Sigmoid colon (tissue), 7 donors: ENCODE results near the gene MYLK. TPM values are rescaled to one million over a fixed set of nuclear protein-coding genes. Genes with fewer than 3 reads are reported as not detected.

Experiments
- DNase-seq: peaks from one replicate; pipeline ENCODE4 v3.0.0-alpha.2; 2019
- H3K27ac ChIP-seq, 4 donors: fragments of 200-600 bp; sonication (generic); one replicate each; pipeline ENCODE4 v1.5.1; 2016 to 2019; ENCODE audit warnings: mild to moderate bottlenecking in 1 of 4
- H3K27me3 ChIP-seq, 3 donors: fragments of 200-600 bp; sonication (generic); one replicate each; pipeline ENCODE4 v1.5.1; 2019; ENCODE audit warnings: mild to moderate bottlenecking in 1 of 3
- H3K36me3 ChIP-seq, 4 donors: fragments of 200-600 bp; sonication (generic); one replicate each; pipeline ENCODE4 v1.5.1; 2016 to 2019
- H3K4me1 ChIP-seq, 4 donors: fragments of 200-600 bp; sonication (generic); one replicate each; pipeline ENCODE4 v1.5.1; 2017 to 2019
- H3K4me3 ChIP-seq, 4 donors: fragments of 200-600 bp; sonication (generic); one replicate each; pipeline ENCODE4 v1.5.1; 2017 to 2019; ENCODE audit warnings: mild to moderate bottlenecking in 2 of 4, moderate library complexity in 1 of 4
- H3K9me3 ChIP-seq, 4 donors: fragments of 200-600 bp in 3 of 4; sonication (generic) in 3 of 4; one replicate each; pipeline versions ENCODE4 v1.5.1 to v1.6.1; 2013 to 2019
- EP300 ChIP-seq, 4 donors: sonication (generic); formaldehyde crosslinking; IDR thresholded peaks; one replicate each; pipeline ENCODE4 v1.6.1; 2017; ENCODE audit warnings: antibody characterized with exemption in 4 of 4
- POLR2A ChIP-seq, 2 donors: fragments of 450-650 bp; IDR thresholded peaks; one replicate each; pipeline ENCODE4 v1.6.1; 2016; ENCODE audit warnings: antibody characterized with exemption in 2 of 2, mild to moderate bottlenecking in 2 of 2, moderate library complexity in 2 of 2
- POLR2AphosphoS5 ChIP-seq, 4 donors: sonication (generic); formaldehyde crosslinking; IDR thresholded peaks; one replicate each; pipeline ENCODE4 v1.6.1; 2017; ENCODE audit warnings: antibody characterized with exemption in 4 of 4
- WGBS, 2 donors: extraction: QIAGEN DNeasy Blood & Tissue Kit; methylation state at CpG; one replicate each; pipeline ENCODE4 v1.1.7; 2013; 5-methylcytosine and 5-hydroxymethylcytosine counted together
- intact Hi-C: fragments of 100-400 bp; cut with DNase I; formaldehyde crosslinking; loops from one replicate; pipeline ENCODE4 v1.15.1; 2023
- polyA plus RNA-seq, 3 donors: library from polyadenylated mRNA; stranded (reverse); fragments of 200-250 nt; gene quantifications; one replicate each; pipeline ENCODE4 v1.2.3, GENCODE V29; 2013
- total RNA-seq, 4 donors: library from RNA; depleted of rRNA; stranded (reverse); fragments of >200 nt; gene quantifications; one replicate each; pipeline ENCODE4 v1.1.0, GENCODE V29; 2016
- TF ChIP-seq, protein P1 (sequence below), 4 experiments: fragments of 450-650 bp in 3 of 4; fragments of 200-600 bp in 1 of 4; IDR thresholded peaks; one replicate each; pipeline ENCODE4 v1.5.1; 2016 to 2019; ENCODE audit warnings: antibody characterized with exemption in 4 of 4, mild to moderate bottlenecking in 3 of 4, moderate library complexity in 2 of 4
- donor health status: healthy with polysubstance abuse.
- donor health status: Bipolar disorder and iron deficiency.
- donor health status: healthy.

The MYLK gene
- total and polyA plus RNA-seq, 7 donors = 21.5 to 2,153 (median 1,169) TPM

DNA sequence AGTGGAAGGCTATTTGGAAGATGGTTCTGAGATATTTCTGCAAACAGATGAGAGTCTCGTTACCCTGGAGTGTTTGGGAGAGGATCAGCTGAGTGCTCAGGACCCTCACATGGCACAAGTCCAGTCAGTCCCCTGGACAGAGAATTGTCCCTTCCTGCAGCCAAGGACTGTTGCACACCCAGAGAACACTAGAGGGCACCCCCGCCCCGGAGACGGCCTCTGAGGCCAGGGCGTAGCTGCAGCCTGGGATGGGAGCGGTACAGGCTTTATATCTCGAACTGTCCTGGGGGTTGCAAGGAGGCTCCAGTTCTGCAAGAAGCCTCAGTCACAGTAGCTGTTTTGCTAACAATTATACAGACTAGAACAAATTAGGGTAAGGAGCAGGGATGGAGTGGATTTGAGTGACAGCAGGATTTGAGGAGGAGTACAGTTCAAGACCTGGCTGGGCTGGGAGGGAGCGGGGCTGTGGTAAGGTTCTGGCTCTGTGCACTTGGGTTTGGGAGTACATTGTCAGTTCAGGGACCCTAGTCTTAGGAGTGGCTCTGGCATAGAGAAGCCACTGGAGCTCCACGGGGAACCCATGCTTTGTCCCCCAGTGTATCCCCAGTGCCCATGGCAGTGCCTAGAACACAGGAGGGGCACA is 231.7 kb downstream of the MYLK start:
- Histone ChIP-seq H3K4me3 (no peak overlapping the region), H3K36me3 (peaks cover 22 to 88% (median 42%) of the 10 kb centered on the region in 4 donors), H3K4me1 (peaks cover 0 to 99% (median 92%) of the 10 kb centered on the region in 4 donors), H3K27ac (peak overlapping the region; percentile 89 to 98 (median 94)), H3K27me3 (no peaks in the 10 kb centered on the region), H3K9me3 (no peaks in the 10 kb centered on the region)
- DNase-seq = peak; percentile 91
- intact Hi-C loops = loop anchor here (2.0 to 10.0 kb wide), 3 partner anchors 50 to 232 kb away; partner anchors contain the start of gene MYLK
- 24 to 42% methylated on average over 9 of the region's 9 CpGs for WGBS, 2 donors
- TF ChIP-seq, protein P1, sequence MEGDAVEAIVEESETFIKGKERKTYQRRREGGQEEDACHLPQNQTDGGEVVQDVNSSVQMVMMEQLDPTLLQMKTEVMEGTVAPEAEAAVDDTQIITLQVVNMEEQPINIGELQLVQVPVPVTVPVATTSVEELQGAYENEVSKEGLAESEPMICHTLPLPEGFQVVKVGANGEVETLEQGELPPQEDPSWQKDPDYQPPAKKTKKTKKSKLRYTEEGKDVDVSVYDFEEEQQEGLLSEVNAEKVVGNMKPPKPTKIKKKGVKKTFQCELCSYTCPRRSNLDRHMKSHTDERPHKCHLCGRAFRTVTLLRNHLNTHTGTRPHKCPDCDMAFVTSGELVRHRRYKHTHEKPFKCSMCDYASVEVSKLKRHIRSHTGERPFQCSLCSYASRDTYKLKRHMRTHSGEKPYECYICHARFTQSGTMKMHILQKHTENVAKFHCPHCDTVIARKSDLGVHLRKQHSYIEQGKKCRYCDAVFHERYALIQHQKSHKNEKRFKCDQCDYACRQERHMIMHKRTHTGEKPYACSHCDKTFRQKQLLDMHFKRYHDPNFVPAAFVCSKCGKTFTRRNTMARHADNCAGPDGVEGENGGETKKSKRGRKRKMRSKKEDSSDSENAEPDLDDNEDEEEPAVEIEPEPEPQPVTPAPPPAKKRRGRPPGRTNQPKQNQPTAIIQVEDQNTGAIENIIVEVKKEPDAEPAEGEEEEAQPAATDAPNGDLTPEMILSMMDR (IDR thresholded peaks at IDR 0.05) = peak in 2 of 4 experiments; percentile 79 to 86
- no peak for TF ChIP-seq EP300 (IDR thresholded peaks at IDR 0.05)
- peak in 3 of 4 donors; percentile 24 to 52 (median 43) for TF ChIP-seq POLR2AphosphoS5 (IDR thresholded peaks at IDR 0.05)

DNA sequence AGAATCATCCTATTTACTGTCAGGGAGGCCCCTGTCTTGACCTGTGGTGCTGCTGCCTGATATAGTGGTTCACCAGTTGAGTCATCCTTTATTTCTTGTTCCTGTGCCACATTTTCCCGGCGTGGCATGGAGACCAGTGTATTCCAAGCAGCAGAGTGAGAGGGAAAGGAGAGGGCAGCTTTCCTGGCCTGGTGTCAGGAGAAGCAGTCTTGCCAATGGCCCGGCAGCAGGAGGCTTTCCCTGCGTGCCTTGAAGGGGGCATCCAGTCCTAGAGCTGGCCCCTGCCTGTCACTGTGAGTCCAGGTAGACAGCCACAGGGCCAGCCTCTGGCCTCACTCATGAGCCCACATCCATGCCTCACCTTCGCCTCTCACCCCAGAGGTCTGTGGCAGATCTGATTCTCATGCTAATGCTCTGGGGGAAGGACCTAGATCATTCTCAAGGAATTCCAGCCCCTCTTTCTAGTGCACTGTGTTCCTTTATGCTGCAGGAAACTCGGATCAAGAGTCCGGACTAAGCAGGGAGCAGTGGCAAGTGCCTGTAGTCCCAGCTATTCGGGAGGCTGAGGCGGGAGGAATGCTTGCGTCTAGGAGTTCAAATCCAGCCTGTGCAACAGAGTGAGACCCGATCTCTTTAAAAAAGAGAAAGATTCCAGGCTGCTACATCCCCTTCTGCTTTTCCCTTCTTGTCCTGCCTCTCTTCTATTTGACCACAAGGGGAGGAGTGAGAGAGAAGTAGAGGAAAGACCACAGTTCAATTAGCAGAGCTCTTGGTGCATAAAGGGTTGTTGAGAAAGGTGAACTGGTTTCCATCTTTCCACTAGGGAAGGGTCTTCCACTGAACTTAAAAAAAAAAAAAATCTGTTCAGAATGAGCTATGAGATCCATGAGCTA is 232.4 kb downstream of the MYLK start:
- Histone ChIP-seq H3K4me3 (no peak overlapping the region), H3K27ac (peak overlapping the region; percentile 89 to 98 (median 94)), H3K4me1 (peaks cover 0 to 99% (median 88%) of the 10 kb centered on the region in 4 donors), H3K36me3 (peaks cover 21 to 88% (median 41%) of the 10 kb centered on the region in 4 donors), H3K27me3 (no peaks in the 10 kb centered on the region), H3K9me3 (no peaks in the 10 kb centered on the region)
- TF ChIP-seq, protein P1 (IDR thresholded peaks at IDR 0.05) = no peak
- peak in 3 of 4 donors; percentile 41 to 42 (median 41) for TF ChIP-seq POLR2AphosphoS5 (IDR thresholded peaks at IDR 0.05)
- intact Hi-C loops = loop anchor here (2.0 to 10.0 kb wide), 3 partner anchors 51 to 233 kb away; partner anchors contain the start of gene MYLK
- 86 to 88% methylated on average over 11 of the region's 11 CpGs for WGBS, 2 donors
- peak; percentile 82 for DNase-seq

DNA sequence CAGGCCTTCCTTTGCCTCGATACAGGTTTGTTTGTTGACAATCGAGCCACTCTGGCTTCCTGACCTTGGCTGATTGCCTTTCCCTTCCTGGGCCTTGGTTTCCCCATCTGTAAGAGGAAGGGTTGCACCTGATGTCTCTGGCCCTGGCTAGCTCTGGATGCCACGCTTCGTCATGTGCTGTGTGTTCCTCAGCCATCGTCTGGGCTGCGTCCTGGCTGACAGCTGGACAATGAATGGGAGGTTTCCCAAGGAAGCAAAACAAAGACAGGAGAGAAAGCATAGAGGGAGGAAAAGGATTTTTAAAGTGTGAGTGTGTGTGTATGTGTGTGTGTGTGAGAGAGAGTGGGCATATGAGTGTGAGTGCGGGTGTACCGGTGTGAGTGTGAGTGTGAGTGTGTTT is 234.0 kb downstream of the MYLK start:
- no peak overlapping the region for H3K4me3 ChIP-seq
- H3K27ac ChIP-seq = peak overlapping the region; percentile 89 to 98 (median 94)
- no peak for TF ChIP-seq POLR2A (IDR thresholded peaks at IDR 0.05)
- TF ChIP-seq POLR2AphosphoS5 (IDR thresholded peaks at IDR 0.05) = peak; percentile 68 to 84 (median 74)
- TF ChIP-seq, protein P1 (IDR thresholded peaks at IDR 0.05) = no peak
- peak in 2 of 4 donors; percentile 60 to 77 for TF ChIP-seq EP300 (IDR thresholded peaks at IDR 0.05)
- H3K9me3 ChIP-seq = no peaks in the 10 kb centered on the region
- intact Hi-C loops = loop anchor here (10.0 kb wide), 1 partner anchor 235 kb away; the partner anchor contains the start of gene MYLK
- DNase-seq = peak; percentile 84
- WGBS, 2 donors = 90% methylated on average over 8 of the region's 8 CpGs
- no peaks in the 10 kb centered on the region for H3K27me3 ChIP-seq
- H3K36me3 ChIP-seq = peaks cover 16 to 88% (median 44%) of the 10 kb centered on the region in 4 donors
- peaks cover 0 to 99% (median 84%) of the 10 kb centered on the region in 4 donors for H3K4me1 ChIP-seq

DNA sequence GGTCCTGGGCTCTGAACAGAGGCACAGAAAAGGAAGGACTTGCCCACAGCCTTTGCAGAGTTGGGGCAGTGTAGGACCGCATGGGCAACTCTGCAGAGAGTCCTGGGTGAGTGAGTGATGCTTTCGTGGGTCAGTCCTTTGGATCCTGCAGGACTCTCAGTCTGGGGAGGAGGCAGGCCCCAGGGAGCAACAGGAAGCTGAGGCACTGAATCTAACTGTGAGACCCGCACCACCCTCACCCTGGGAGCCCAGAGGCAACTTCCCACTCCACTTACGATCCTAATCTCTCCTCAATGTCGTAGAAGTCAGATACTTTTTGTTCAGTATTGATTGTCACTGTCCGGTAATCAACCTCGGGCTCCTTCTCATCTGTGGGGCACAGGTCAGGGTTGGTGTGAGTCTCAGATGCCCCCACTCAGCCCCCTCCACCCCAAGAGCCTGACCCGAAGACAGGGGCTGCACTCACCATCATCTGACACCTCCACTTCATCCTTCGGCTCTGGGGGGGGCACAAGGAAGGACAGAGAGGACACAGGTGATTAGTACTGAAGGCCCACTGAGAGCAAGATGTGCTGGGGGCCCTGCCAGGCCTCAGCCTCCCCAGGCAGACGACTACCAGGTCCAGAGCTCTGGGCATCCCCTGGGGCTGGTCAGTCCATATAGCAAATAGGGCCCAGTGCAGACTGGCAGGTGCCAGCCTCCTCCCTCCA is 235.3 kb downstream of the MYLK start:
- TF ChIP-seq, protein P1 (IDR thresholded peaks at IDR 0.05) = no peak
- Histone ChIP-seq H3K4me3 (no peak overlapping the region), H3K9me3 (no peaks in the 10 kb centered on the region), H3K36me3 (peaks cover 22 to 89% (median 45%) of the 10 kb centered on the region in 4 donors), H3K4me1 (peaks cover 0 to 99% (median 82%) of the 10 kb centered on the region in 4 donors), H3K27me3 (no peaks in the 10 kb centered on the region), H3K27ac (peak overlapping the region; percentile 89 to 98 (median 94))
- intact Hi-C loops = no loop called here
- 87% methylated on average over 10 of the region's 10 CpGs for WGBS, 2 donors
- no peak for DNase-seq
